ENCODE measurements around the gene KCNQ4. TPM values are rescaled to one million over a fixed set of nuclear protein-coding genes. Genes with fewer than 3 reads are reported as not detected.

The KCNQ4 gene
- total and polyA plus RNA-seq, 2 of the 8 experiments (the other 6 are each of a cell fraction or from before 2014, with no cell fraction given) = 2.2 to 3.9 TPM

DNA sequence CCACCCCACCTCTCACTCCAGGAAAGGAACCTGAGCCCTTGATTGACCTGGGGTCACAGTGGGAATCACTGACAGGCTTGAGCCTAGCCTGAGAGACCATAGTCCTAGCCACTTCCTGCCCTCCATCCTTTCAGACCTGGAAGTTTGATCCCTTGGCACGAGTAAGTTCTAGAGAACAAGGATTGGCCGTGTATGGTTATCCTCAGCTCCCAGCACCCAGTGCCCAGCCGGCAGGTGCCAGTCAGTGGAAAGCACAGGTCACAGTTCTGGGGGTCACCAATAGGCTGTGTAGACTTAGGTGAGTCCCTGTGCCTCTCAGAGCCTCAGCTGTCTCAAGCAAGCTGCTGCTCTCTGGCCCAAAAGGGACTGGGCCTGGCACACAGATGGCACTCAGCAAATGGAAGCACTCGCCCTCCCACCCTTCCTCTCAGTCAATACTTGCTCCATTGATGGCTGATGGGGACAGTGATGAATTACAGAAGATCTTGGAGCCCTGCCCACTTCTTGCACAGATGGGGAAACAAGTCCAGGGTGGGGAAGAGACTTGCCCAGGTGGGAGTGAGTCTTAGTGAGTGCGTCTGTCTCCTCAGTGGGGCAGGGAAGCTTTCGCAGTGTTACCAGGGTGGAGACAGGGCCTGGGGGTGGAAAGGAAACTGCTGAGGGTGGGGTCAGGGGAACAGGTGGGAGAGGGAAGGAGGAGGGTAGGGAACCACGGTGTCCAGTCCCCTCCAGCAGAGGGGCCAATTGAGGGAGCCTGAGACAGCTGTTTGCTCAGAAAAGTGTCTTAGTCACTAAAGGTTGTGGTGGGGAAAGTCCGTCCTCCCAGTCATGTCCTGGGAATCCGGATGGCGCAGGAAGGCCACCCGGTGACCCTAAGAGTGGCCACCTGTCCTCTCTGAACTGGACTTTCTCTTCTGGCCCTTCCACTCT, 2.6 kb upstream of the KCNQ4 start:
- H3K79me2 ChIP-seq (ENCODE audit: control insufficient read depth in 1 of 2, insufficient read depth in 2 of 2, low read length in 2 of 2) = no peaks in the 10 kb centered on the region
- no peak for DNase-seq (ENCODE audit: low read depth in 1 of 2, low spot score in 2 of 2)
- H4K20me1 ChIP-seq (replicated peaks in 1 of 2; ENCODE audit: control insufficient read depth in 1 of 2, insufficient read depth in 2 of 2, low read length in 2 of 2) = peaks cover 2 to 7% of the 10 kb centered on the region in 2 experiments
- H3K23ac ChIP-seq (ENCODE audit: insufficient read length) = no peak overlapping the region
- 80% methylated on average over 11 of the region's 11 CpGs; no CpG with 5 or more reads in 1 of the 2 experiments for WGBS, 2 experiments (ENCODE audit: extremely low coverage in 1 of 2, insufficient coverage in 1 of 2, insufficient read length in 1 of 2, insufficient replicate concordance in 2 of 2, low coverage in 1 of 2, low lambda C conversion rate in 2 of 2, missing lambda C conversion rate in 1 of 2)
- H2BK15ac ChIP-seq (ENCODE audit: low read length) = no peak overlapping the region
- CTCF ChIA-PET (ENCODE audit: partially characterized antibody) = interaction anchor here (0.5 to 14.3 kb wide), 15 partner anchors 7 to 179 kb away, joined by 3 to 325 read pairs (median 4); no protein-coding TSS in a partner anchor
- no peak overlapping the region for H3K18ac ChIP-seq (ENCODE audit: extremely low read depth, low read length)
- H3K9ac ChIP-seq (replicated peaks in 1 of 4; ENCODE audit: extremely low read depth in 1 of 4, low read depth in 3 of 4, low read length in 3 of 4) = no peak overlapping the region
- H3K4me3 ChIP-seq (ENCODE audit: extremely low read depth in 1 of 4, insufficient read depth in 2 of 4, low read depth in 3 of 4, low read length in 4 of 4) = no peak overlapping the region
- H3K27ac ChIP-seq (ENCODE audit: low read depth, low read length) = no peak overlapping the region
- no peak overlapping the region for H4K5ac ChIP-seq (ENCODE audit: insufficient read length, low read depth, low read length)
- H3K9me3 ChIP-seq (ENCODE audit: insufficient read depth in 2 of 2, low read depth in 1 of 2, low read length in 1 of 2) = peaks cover 5% of the 10 kb centered on the region in 2 experiments; a peak in 2 of 4 replicates
- H3K14ac ChIP-seq (ENCODE audit: insufficient read length) = no peak overlapping the region
- POLR2A ChIA-PET (ENCODE audit: partially characterized antibody) = interaction anchor here (0.7 to 3.9 kb wide), 6 partner anchors 8 to 174 kb away, joined by 3 to 22 read pairs (median 3); no protein-coding TSS in a partner anchor
- H3K27me3 ChIP-seq (replicated peaks in 1 of 4; ENCODE audit: control insufficient read depth in 3 of 4, extremely low read depth in 1 of 4, insufficient read depth in 3 of 4, low read length in 3 of 4) = peaks cover 0 to 35% (median 27%) of the 10 kb centered on the region in 4 experiments; a peak in 6 of 7 replicates
- H2BK5ac ChIP-seq (ENCODE audit: low read depth, low read length) = no peak overlapping the region
- H4K91ac ChIP-seq (replicated peaks; ENCODE audit: insufficient read length, low read length) = no peak overlapping the region
- H2BK12ac ChIP-seq (ENCODE audit: low read depth, low read length) = peak overlapping the region; percentile 43; the same call in 1 of the 2 replicates
- no peak overlapping the region for H4K8ac ChIP-seq (ENCODE audit: extremely low read depth, insufficient read depth, low read length)
- H3K56ac ChIP-seq (replicated peaks; ENCODE audit: insufficient read length, low read depth, low read length) = no peak overlapping the region
- H3K4me2 ChIP-seq (ENCODE audit: insufficient read depth in 1 of 2, low read depth in 2 of 2, low read length in 2 of 2) = no peak overlapping the region
- no peak overlapping the region for H2BK120ac ChIP-seq (replicated peaks; ENCODE audit: low read depth, low read length)
- H3K36me3 ChIP-seq (ENCODE audit: control insufficient read depth in 2 of 4, insufficient read depth in 4 of 4, low read length in 3 of 4) = 0 out of 8 replicates have a peak, but pooled peaks cover 0 to 2% (median 0%) of the 10 kb centered on the region in 4 experiments
- no peak overlapping the region for H2BK20ac ChIP-seq (ENCODE audit: low read length)
- H3K23me2 ChIP-seq (ENCODE audit: low read depth, low read length) = peaks cover 21% of the 10 kb centered on the region; the same call in 1 of the 2 replicates
- no peak overlapping the region for H2AFZ ChIP-seq (ENCODE audit: low read length)
- H3K4ac ChIP-seq (replicated peaks; ENCODE audit: insufficient read length, low read depth, low read length) = no peak overlapping the region
- no peak for FAIRE-seq
- H3K79me1 ChIP-seq (ENCODE audit: low read depth, low read length) = no peaks in the 10 kb centered on the region
- 0 out of 2 replicates have a peak overlapping the region, but pooled peaks have one; percentile 1 for H2AK5ac ChIP-seq (ENCODE audit: low read depth, low read length)
- peaks cover 0 to 23% (median 17%) of the 10 kb centered on the region in 4 experiments; a peak in 6 of 7 replicates for H3K4me1 ChIP-seq (replicated peaks in 1 of 4; ENCODE audit: control insufficient read depth in 3 of 4, insufficient read depth in 4 of 4, low read length in 3 of 4)
- TF ChIP-seq CBX5 (IDR thresholded peaks at IDR 0.05; ENCODE audit: low read depth, low read length) (no peak), TAF1 (IDR thresholded peaks at IDR 0.05; ENCODE audit: low read depth, low read length) (no peak), CTBP2 (IDR thresholded peaks at IDR 0.05; ENCODE audit: borderline replicate concordance, insufficient read depth, insufficient read length, low read length) (no peak), HDAC6 (IDR thresholded peaks at IDR 0.05; ENCODE audit: low read depth, low read length) (no peak), TCF12 (IDR thresholded peaks at IDR 0.05; ENCODE audit: low read depth, low read length) (no peak), SIX5 (IDR thresholded peaks at IDR 0.05; ENCODE audit: low read depth, low read length) (no peak), RAD21 (IDR thresholded peaks at IDR 0.05 in 1 of 2, conservative IDR thresholded peaks at IDR 0.05 in 1 of 2; ENCODE audit: low read depth in 2 of 2, low read length in 2 of 2) (no peak), ZNF274 (IDR thresholded peaks at IDR 0.05; ENCODE audit: borderline replicate concordance, extremely low read depth, low read length) (no peak)
